ENCODE measurements around the gene PSMD11.
A peak's percentile ranks its signal among the peaks of the same experiment; 100 is the strongest.

The PSMD11 gene

DNA sequence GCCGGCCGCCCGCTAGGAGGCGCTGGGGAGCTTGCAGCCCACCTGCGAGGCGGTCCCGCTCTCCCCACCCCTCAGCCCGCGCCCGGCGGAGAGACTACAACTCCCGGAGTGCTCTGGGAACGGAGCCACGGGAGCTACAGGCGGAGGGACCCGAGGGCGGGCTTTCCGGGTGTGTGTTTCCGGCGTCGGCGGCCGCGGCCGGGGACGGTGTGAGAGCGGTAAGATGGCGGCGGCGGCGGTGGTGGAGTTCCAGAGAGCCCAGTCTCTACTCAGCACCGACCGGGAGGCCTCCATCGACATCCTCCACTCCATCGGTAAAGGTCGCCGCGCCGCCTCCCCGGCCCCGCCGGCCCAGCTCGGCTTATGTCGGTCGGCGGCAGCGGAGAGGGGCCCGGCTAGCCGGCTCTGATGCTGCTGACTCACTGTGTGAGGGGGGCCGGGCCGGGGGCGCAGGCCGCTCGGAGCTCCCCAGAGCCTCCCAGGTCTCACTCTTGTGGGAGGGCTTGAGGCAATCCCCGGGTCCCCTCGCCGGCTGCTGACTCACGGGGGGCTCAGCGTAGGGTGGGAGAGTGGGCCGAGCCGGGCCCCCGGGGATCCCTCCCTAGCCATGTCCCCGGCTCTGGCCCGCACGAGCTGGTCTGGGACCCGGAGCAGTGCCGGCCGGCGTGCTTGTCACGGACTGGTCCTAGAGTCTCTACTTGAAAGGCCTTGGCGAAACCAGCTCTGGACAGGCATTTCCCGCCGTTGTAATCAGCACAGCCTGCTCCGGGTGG is at the start of gene PSMD11:
Gene PSMD11, plus strand, starts transcription at position 210 of the 773 bp plus-strand sequence. Its CDS starts 14 bp downstream, at position 224.
- TF ChIP-seq, protein P1, sequence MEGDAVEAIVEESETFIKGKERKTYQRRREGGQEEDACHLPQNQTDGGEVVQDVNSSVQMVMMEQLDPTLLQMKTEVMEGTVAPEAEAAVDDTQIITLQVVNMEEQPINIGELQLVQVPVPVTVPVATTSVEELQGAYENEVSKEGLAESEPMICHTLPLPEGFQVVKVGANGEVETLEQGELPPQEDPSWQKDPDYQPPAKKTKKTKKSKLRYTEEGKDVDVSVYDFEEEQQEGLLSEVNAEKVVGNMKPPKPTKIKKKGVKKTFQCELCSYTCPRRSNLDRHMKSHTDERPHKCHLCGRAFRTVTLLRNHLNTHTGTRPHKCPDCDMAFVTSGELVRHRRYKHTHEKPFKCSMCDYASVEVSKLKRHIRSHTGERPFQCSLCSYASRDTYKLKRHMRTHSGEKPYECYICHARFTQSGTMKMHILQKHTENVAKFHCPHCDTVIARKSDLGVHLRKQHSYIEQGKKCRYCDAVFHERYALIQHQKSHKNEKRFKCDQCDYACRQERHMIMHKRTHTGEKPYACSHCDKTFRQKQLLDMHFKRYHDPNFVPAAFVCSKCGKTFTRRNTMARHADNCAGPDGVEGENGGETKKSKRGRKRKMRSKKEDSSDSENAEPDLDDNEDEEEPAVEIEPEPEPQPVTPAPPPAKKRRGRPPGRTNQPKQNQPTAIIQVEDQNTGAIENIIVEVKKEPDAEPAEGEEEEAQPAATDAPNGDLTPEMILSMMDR (conservative IDR thresholded peaks at IDR 0.05): peak; percentile 100
- H3K27ac ChIP-seq: peak within 1 kb of the TSS; percentile 96

DNA sequence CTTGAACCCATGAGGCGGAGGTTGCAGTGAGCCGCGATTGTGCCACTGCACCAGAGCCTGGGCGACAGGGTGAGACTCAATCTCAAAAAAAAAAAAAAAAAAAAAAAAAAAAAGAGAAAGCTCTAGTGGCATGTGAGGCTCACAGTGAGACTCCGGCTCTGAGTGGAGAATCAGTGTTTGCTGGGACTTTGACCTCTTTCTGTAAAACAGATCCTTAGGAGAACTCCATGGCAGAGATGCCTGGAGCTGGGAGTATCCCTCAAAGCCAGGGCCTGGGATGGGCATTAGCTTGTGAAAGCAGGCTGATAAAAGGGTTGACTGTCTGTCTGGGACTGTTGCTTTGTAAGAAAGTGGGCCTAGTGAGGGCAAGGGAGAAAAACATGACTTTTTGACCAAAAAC is 48.0 kb upstream of the PSMD11 start:
- H3K27ac ChIP-seq: no peak overlapping the region
- TF ChIP-seq, protein P1 (conservative IDR thresholded peaks at IDR 0.05): no peak

GRCh38 chr17:32398946-32399345 is 45.4 kb upstream of the PSMD11 start:
- TF ChIP-seq, protein P1 (conservative IDR thresholded peaks at IDR 0.05): no peak
- H3K27ac ChIP-seq: no peak overlapping the region

GRCh38 chr17:32410085-32410484 is 34.2 kb upstream of the PSMD11 start:
- H3K27ac ChIP-seq: peak overlapping the region; percentile 56; the same call in 1 of the 2 replicates

DNA sequence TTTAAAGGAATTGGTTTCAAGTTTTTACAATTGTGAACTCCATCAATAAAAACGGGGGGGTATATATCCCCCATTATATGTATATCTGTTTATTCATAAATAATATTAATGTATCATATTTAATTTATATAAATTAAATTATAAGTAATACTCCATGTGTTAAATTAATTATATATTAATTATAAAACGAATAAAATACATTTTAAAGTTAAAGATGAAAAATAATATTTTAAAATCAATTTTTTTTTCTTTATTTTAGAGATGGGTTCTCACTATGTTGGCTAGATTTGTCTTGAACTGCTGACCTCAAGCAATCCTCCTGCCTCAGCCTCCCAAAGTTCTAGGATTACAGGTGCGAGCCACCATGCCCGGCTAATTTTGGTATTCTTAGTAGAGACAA is 17.4 kb upstream of the PSMD11 start:
- TF ChIP-seq, protein P1 (conservative IDR thresholded peaks at IDR 0.05): no peak
- H3K27ac ChIP-seq: no peak overlapping the region

- no peak overlapping the region for H3K27ac ChIP-seq
- TF ChIP-seq, protein P1 (conservative IDR thresholded peaks at IDR 0.05): no peak
These were observed 14.7 kb upstream of the PSMD11 start for GRCh38 chr17:32429598-32429997.

DNA sequence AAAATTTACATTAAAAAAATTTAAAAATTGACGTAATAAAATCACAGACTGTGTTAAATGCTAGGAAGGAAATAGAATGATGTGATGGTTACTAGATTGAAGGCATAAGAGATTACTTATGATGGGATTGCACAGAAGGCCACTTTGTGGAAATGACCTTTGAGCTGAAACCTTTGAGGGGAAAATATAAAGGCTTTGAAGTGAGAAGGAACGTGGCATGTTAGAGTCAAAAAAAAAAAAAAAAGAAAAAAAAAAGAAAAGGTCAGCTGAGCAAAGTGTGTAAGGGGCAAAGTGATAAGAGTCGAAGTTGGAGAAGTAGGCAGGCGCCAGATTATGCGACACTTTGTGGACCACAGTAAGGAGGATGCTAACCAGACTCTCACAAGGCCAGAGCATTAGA is 3.6 kb upstream of the PSMD11 start:
- TF ChIP-seq, protein P1 (conservative IDR thresholded peaks at IDR 0.05): no peak
- no peak overlapping the region for H3K27ac ChIP-seq

- H3K27ac ChIP-seq: no peak overlapping the region
- TF ChIP-seq, protein P1 (conservative IDR thresholded peaks at IDR 0.05): no peak
These were observed 2.4 kb upstream of the PSMD11 start for GRCh38 chr17:32441886-32442285.
